ENCODE results near the gene RBMS1.

Gene RBMS1

DNA sequence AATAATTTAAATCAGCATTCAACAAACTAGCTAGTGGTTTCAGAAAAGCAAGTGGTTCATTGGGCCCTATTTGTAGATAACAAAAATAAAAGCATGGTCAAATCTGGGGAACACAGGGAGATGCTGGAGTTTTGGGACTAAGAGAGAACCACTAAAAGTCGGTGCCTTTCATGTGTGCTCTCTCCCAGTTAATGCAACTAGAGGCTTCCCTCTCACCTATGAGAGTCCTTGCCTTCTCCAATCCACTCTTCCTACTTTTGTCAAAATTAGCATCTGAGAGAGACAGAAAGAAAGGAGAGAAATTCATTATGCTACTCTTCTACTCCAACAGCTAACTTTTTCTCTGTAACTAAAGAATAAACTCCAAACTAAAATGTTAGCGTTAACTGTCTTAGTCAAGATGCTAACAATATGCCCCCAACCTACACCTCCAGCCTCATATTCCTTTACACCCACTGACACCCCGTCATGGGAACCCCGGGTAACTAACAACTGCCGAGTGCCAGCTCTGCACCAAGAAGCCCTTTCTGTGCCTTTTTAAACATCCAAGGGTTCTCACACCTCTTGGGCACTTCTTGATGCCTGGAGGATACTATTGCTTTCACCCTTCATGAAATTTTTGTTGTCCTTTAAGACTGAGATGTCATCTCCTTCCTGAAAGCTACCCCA lies 133.4 kb downstream of the RBMS1 start:
- DNase-seq (ENCODE audit: low spot score): no peak

DNA sequence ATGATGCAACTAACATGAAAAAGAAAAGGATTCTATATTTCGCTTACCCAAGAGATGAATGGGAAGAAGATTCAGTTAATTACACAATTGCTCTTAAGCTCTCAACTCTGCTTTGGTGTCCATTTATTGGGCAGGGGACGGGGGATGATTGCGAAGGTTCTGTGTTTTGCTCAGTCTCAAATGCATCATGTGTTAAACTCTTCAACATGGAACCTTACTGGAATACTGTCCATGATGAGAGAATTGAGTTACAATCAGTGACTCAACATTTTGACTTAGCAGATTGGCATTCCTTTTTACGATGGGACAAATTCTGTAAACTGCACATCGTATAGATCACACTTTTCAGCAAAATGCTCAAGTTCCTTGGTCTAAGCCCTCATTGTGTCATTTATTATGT lies 135.6 kb downstream of the RBMS1 start:
- peak; percentile 68 for DNase-seq (ENCODE audit: low spot score)

DNA sequence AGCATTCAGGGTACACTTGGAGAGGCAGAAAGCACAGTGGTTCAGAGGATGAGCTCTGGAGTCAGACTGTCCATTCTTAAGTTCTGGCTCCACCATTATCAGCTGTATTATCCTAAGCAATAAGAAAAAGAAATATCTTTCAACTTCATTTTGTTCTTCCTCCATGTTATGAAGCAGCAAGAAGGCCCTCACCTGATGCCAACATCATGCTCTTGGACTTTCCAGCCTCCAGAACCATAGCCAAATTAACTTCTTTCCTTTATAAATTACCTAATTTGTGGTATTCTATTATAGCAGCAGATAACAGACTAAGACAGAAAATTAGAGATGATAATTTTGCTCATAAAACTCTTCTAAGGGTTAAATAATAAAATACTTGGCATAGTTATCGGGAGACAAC lies 137.1 kb downstream of the RBMS1 start:
- no peak for DNase-seq (ENCODE audit: low spot score)

DNA sequence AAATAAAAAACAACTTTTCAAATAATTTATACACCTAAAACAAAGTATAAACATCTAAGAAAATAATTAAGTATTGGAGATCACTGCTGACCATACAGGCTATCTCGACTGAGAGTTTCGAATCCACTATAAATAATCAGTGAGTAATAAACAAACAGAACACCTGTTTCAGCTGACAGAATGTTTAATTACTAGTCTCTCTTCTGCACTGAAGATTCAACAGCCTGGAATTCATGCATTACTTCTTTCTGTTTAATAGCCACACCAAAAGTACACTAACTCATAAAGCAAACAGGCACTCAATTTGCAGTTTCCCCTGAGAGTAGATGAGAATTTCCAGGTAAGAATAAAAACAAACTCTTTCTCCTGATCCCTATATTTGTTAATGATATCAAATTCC lies 138.5 kb downstream of the RBMS1 start:
- no peak for DNase-seq (ENCODE audit: low spot score)

DNA sequence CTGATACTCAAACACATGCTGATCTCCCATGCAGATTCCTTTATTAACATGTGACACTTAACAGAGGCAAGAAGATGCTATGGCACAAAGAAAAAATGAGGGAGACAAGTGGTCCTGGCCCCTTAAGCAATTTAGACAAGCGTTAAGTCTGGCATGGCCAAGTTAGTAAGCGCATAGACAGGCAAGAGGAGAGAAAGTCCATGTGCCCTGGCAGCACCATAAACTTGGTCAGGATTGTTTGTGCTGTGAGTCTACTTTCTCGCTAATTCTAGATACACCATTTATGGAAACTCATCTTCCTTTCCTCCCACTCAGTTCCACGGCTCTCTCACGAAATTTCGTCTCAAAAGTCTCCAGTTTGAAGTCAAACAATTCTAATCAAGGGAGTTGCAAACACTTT lies 138.9 kb downstream of the RBMS1 start:
- no peak for DNase-seq (ENCODE audit: low spot score)

DNA sequence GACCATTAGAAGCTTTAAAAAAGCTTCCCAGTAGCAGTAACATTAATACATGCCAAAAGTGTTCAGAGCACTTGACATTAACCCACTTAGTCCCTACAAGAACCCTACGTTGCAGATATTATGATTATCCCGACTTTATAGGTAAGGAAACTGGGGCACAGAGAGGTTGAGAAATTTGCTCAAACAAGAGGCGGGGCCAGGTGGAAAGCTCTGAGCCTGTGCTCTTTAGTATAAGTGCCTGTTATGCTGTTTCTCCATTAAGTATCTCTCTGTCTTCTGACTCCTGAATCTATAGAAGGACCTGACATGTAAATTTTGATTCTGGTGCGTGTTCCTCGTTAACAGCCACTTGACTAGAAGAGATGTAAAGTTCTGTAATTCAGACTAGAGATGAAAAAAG lies 139.8 kb downstream of the RBMS1 start:
- DNase-seq (ENCODE audit: low spot score): no peak

DNA sequence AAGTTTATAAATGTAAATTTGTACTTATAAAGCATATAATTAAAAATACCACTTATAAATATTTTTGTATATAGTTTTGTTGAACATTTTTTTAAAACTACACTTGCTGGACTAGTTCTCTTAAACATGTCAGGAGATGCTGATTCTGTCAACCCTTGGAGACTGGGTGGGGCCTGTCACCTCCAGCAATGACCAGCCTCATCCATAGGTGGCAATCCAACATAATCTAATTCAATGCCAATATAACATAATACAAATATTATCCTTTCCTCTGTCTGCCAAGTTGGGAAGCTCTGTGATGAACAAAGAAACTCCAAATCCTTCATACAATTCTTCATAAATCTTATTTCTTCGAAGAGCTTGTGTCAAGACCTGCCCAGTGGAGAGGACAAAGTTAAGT lies 140.4 kb downstream of the RBMS1 start:
- DNase-seq (ENCODE audit: low spot score): no peak

DNA sequence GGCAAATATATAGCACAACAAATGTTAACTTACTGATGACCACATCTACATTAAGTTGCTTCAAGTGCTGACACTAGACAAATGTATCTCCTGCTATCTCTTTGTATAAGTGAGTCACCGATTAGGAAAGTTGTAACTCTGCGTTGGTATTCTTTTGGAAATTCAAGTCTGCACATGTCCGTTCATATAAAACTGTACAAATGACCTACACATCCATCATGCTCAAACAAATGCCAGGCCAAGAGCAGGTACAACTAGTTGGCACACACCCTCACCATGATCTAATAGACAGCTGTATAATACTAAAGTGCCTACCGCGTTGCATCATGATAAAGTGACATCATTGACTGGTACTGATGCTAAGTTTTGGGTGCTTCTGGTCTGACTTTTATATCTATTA lies 141.1 kb downstream of the RBMS1 start:
- no peak for DNase-seq (ENCODE audit: low spot score)

DNA sequence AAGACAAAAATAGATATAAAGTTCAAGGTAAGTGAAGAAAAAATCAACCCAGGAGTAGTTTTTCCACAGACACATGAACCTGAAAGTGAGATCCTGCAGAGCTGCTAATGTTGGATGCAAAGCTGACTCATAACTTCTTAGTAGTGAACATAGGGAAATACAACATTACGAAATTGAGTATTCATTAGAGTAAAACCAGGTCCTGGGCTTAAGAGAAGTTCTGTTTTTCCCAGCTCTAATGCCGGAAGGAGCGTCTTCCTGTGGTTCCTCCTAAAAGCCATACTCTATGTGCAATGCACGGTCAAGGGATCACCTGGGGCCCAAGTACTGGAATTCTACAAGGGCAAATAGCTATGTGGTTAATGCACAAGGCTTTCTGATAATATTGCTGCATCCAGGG lies 141.7 kb downstream of the RBMS1 start:
- DNase-seq (ENCODE audit: low spot score): no peak

DNA sequence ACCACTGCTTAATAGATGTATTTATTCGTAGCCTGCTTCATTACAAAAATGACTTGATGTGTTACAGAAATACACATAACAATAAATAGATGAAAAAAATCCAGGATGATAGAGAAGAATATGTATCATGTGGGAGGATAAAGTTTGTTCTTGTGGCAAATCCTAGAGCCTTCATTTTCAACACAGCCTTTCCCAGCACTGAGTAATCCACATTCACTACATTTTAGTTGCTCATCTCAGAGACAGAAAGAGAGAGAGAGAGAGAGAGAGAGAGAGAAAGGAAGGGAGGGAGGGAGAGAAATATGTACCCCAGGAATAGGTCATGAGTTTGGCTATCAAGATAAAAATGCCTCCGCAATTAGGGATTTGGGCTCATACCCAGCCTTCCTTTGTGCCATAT lies 144.3 kb downstream of the RBMS1 start:
- no peak for DNase-seq (ENCODE audit: low spot score)

DNA sequence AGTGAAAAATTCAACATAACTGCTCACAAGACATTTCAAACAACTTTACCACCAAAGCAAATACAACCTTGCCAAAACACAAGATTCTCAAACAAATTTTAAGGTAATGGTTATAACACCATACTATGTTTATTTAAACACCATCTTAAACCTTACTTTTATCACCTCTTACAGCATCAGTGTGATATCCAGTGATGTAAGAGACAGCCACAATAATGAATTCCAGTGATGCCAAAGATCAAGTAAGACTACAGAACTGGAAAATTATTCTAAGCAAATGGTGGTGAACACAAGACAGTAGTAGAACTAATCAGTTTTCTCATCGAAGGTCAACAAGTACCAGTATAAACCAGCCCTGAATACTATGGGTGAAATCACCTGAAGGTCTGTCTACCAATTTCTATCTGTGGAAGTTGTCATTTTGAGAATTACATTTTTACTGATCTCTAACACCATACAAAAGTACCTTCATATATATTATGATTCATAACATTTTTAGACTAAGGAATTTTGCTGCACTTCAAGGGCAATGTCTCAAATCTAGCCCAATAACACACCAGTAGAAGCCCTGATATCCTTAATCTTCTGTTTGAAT lies 146.2 kb downstream of the RBMS1 start:
- no peak for DNase-seq (ENCODE audit: low spot score)

DNA sequence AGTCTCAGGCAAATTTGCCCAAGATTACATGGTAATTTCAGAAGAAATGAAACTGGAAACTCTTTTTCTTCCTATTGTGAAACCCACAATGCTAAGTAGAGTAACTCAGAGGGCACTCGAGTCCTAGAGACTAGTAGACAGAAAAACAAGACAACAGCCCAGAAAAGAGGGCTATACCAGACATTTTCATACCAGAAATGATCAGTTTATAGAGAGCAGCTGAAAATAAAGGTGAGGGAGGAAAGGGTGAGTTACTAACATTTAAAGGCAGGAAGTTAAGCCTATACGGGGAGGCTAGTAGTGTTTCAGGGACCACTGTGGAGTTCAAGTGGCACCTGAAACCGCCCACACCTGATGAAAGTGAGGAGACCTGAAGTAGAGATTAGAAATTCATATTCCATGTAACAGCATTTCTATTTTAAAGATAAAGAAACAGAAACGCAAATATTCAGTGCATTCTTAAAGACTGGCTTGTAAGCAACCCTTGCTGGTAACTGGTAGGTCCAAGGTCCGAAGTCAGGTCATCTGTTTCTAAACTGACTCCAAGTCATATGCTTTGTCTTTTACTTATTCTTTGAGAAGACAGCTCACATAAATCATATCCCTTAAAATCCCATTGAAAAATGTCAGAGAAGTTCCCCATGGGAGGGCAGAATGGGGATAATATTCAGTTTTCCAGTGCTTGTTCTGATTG lies 148.4 kb downstream of the RBMS1 start:
- DNase-seq (ENCODE audit: low spot score): no peak

DNA sequence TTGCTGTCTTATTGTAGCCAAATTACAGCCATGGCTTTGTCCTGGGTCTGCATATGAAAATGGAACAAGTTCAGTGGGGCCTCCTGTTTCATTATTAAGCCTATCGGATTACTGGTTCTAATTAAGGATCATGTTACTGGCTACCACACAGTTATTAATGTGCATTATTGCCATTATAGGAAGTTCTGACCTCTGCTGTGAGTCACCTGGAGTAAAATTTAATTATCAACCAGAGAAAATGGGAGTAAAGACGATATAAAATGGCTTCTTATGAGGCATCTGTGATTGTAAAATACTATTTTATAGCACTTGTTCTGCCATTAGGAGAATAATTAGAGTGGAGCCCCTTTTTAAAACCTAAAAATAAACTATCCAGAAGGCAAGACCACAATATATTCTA lies 150.2 kb downstream of the RBMS1 start:
- DNase-seq (ENCODE audit: low spot score): no peak

DNA sequence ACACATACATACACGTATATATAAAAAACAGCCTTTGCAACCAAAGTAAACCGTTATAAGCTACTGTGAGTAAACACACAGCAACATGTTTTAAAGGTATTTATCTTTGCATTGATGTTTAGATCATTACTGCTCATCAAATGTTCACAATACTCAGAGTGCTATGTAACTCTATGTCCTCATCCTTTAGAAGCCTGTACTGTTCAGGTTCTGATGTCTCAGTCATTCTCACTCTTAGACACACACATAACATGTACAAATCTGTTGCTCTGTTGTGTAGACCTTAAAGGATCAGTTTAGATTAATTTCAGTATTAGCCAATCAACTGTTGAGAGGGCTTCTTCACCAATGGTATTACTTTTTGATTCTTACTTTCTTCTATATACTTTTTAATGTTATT lies 153.9 kb downstream of the RBMS1 start:
- DNase-seq (ENCODE audit: low spot score): no peak

DNA sequence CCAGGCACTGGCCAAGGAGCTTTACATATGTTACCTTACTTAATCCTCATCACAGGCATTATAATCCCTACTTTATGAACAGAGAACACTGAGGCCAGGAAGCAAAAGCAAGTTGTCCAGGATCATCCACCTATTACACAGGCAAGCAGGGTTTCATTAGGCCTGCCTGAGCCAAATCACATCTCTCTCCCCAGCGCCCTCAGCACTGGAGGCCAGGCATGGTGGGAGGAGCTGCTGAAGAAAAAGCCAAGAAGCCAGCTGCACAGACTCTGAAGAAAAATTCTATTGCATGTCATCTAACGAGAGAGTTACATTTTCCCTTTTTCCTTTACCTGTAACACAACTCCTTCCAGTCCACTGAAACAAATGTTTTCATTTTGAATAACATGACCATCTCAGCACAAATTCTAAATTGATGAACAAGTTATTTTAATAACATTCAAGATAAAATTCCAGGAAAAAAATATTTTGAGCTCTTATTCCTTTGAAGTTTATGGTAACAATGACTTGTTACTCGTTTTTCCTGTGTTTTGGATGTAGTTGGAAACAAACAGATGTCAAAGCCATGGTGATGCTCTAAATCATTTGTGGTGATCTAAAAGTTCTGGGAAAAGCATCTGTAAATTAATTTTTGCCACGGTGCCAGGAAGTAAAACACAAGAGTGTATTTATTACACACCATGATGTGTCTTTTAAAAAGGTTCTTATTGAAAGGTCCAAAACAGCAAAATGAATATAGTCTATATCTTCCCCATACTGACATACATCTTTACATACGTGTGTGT lies 154.5 kb downstream of the RBMS1 start:
- DNase-seq (ENCODE audit: low spot score): no peak

DNA sequence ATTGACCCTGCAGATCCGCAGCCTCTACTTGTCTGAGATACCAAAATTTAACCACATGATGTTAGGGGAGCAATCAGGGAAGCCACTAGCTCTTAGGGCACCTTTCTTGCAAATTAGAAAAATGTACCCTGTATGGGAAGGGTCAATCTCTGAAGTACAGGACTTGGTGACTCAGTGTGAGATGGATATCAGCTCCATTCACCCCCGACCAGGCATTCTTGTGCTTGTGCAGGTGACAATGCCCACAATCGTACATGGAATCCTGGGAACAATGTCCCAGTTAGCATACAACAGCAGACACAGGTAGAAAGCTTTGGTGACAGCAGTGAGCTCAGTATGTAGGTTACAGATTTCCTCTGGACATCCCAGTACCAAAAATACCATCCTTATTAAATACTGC lies 155.9 kb downstream of the RBMS1 start:
- DNase-seq (ENCODE audit: low spot score): no peak

DNA sequence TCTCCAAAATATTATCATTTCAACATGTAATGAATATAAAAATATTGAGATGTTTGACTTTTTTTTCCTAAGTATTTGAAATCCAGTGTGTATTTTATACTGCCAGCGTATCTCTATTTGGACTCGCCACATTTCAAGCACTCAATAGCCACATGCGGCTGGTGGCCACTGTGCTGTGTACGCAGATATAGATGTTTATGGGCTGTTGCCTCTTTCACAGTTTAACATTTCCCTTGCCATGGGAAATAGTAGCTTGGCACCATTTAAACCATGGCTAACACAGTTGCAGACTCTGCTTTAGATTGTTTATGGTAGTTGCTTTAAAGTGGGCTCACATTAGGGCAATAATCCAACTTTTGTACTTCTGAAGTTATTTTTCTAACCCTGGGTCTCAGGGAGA lies 157.0 kb downstream of the RBMS1 start:
- no peak for DNase-seq (ENCODE audit: low spot score)

DNA sequence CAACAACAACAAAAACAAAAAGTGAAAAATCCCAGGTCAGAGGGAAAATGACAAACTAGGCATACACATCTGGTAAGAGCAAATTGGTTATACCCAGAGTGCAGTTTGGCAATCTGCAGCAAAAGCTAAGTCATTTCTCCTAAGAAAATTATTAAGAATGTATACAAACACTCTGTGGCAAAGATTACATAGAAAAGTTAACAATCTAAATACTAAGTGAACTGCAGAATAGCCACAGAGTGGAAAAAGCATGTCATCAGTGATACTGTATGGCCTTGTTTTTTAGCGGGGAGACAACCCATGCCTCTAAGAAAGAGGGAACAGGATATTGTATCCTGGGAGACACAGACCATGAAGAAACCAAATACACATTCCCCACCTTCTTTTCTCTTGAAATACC lies 157.5 kb downstream of the RBMS1 start:
- DNase-seq (ENCODE audit: low spot score): no peak

DNA sequence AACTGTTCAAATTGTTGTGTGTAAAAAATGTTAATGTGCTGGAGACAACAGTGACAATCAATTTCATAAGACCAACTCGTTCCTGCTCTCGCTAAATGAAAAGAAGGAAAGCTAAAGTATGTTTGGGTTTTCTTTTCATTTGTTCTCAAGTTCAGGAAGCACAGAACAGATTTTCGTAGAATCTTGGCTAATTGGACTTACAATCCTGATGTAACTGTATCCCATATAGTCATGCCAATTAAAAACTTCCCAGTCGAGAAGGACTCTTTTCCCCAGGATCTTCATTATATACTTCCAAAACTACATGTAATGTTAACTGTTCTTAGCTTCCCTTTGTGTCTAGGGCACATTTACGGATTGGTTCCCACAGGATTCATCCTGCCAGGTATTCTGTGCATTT lies 158.2 kb downstream of the RBMS1 start:
- no peak for DNase-seq (ENCODE audit: low spot score)

DNA sequence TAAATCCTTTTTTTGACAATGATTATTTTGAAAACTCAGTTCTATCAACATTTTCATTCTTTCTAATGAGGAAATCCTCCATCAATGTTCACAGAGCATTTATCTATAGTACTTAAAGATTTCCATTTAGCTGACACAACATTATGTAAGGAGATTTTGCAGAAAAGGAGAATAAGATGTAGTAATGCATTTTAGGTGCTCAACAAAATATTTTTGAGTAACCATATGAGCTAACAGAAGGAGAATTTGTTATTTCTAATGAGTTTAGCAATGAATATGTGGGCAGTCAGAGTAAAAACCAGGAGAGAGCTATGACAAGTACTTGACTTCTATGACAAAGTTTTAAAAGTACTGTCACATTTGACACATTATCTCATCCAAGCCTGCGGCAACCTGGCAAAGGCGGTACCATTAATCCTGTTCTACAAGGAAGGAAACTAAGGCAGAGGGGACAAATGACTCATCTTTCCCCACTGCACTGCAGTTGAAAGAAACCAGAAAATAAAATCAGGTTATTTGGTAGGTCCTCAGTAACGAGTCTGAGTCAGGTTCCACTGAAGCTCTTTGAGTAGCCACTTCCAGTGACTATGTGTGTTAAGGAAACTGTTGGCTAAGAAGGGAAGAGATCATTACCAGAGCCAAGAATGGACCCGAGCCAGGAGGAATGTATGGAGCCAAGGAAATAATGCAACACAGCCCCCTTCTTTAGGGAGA lies 159.4 kb downstream of the RBMS1 start:
- DNase-seq (ENCODE audit: low spot score): peak; percentile 77

DNA sequence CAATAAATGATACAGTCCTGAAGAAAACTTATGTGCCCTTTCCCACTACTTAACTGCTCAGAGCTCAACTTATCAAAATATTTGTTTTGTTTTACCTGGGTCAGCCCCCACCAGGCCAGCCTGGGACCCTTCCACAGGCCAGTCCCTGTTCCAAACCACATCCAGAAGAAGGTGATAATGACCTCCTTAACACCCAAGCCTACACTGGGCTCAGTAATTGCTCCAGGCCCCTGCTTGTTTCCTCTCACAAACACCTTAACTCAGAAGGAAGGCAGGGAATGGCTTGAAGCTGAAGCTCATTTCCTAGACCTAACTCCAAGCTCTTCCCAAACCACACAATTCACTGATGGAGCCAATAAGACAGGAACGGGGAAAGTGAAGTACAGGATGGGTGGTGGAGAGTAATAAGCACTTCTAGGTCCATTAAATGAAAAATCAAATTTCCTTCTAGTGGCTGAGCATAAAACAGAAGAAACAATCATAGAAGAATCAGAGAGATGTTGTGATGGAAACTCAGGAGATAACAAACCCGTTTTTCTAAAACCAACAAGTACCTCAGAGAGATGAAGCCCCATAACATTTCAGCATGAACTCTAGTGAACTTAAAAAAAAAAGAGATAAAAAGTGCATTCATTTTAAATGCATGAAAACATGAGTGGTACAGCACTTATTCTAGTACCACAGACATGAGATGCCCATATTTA lies 160.1 kb downstream of the RBMS1 start:
- DNase-seq (ENCODE audit: low spot score): no peak

DNA sequence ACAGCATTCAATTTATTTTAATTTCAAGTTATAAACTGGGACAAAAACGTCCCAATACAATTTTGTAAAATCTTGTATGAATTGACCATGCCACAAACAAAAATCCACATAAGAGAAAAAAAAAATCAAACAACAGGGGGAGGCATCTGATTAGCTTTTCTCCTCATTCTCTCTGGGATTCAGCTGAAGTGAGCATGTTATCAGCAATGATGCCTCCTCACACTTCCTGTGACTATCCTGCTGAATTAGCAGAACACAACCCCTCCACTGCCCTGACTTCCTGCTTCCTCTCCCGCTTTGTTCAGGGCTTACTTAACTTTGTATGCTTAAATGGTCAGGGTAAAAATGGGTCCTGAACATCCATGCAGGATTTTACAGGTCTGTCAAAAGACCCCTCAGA lies 161.3 kb downstream of the RBMS1 start:
- DNase-seq (ENCODE audit: low spot score): peak; percentile 80

All from kidney capillary endothelial cell (primary cell).